HCT116 (cell line): ENCODE measurements around the gene MOB3B. TPM values are rescaled to one million over a fixed set of nuclear protein-coding genes. Genes with fewer than 3 reads are reported as not detected.

Source experiments
- ATAC-seq: fragments of 200-7000 bp; cut with Tn5 transposase; 2 replicates; pipeline ENCODE4 v1.9.1; 2020; ENCODE audit warnings: mild to moderate bottlenecking, moderate library complexity
- BruUV-seq: library from RNA; stranded (reverse); fragments of 400-500 nt; replicated peaks from 2 replicates; lab custom pipeline; 2021; lab: Mats Ljungman, UMichigan
- CTCF ChIA-PET: fragments of 300-600 bp; sonication (Branson Sonifier 250); formaldehyde crosslinking; loops from one replicate; lab custom pipeline; 2021; ENCODE audit warnings: antibody characterized with exemption; lab: Charles Lee
- POLR2A ChIA-PET: fragments of 300-600, 350-600 bp; sonication (Branson Sonifier 250); formaldehyde crosslinking; loops from one replicate; lab custom pipeline; 2021; ENCODE audit warnings: antibody characterized with exemption; lab: Charles Lee
- RAD21 ChIA-PET, 2 experiments: fragments of 300-600 bp; sonication (Branson Sonifier 250); formaldehyde crosslinking; loops; one replicate each; lab custom pipeline; 2023; ENCODE audit warnings: low total read pairs in 2 of 2; ENCODE audit not compliant: uncharacterized antibody in 2 of 2, unreplicated experiment in 2 of 2, low non-redundant PET in 1 of 2; lab: Charles Lee
- DNase-seq: peaks from one replicate; pipeline ENCODE4 v3.0.0-alpha.2; 2010; ENCODE audit warnings: low read depth, low spot score
- H2AFZ ChIP-seq: fragments of 200-600 bp; shearing (Covaris generic), sonication (generic); 2 replicates; pipeline ENCODE4 v1.6.1; 2017; ENCODE audit warnings: low read depth, mixed run types, mixed read lengths, antibody characterized with exemption, low read length; ENCODE audit not compliant: poor library complexity, severe bottlenecking
- H3K27ac ChIP-seq: 2 replicates; pipeline ENCODE4 v1.5.1; 2012; ENCODE audit warnings: low read depth, low read length
- H3K27me3 ChIP-seq: fragments of 200-600 bp; sonication (generic); 2 replicates; pipeline ENCODE4 v1.6.1; 2016; ENCODE audit warnings: mixed run types, low read length, mixed read lengths; ENCODE audit not compliant: insufficient read depth
- H3K36me3 ChIP-seq, 2 experiments: fragments of 200-500 bp in 1 of 2; fragments of 200-600 bp in 1 of 2; sonication (Bioruptor generic) in 1 of 2; sonication (generic) in 1 of 2; 2 replicates each; pipeline versions ENCODE4 v1.5.1 to v1.6.1; 2014 to 2016; ENCODE audit warnings: low read length in 2 of 2, inconsistent platforms in 1 of 2, mixed read lengths in 1 of 2, mixed run types in 1 of 2; ENCODE audit not compliant: insufficient read depth in 2 of 2, control insufficient read depth in 1 of 2
- H3K4me1 ChIP-seq, 2 experiments: fragments of 200-600 bp in 1 of 2; sonication (generic) in 1 of 2; 2 replicates each; pipeline versions ENCODE4 v1.5.1 to v1.6.1; 2012 to 2017; ENCODE audit warnings: low read length in 2 of 2, inconsistent platforms in 1 of 2, mild to moderate bottlenecking in 1 of 2, mixed read lengths in 1 of 2, mixed run types in 1 of 2, moderate library complexity in 1 of 2; ENCODE audit not compliant: insufficient read depth in 2 of 2, control insufficient read depth in 1 of 2
- H3K4me2 ChIP-seq: fragments of 200-600 bp; sonication (generic); 2 replicates; pipeline ENCODE4 v1.6.1; 2017; ENCODE audit warnings: mixed run types, low read length, mixed read lengths
- H3K4me3 ChIP-seq, 2 experiments: fragments of 200-600 bp in 1 of 2; sonication (generic) in 1 of 2; replicated peaks in 1 of 2; 2 replicates each; pipeline ENCODE4 v1.5.1; 2011 to 2016; ENCODE audit warnings: low read length in 2 of 2, control low read depth in 1 of 2, low read depth in 1 of 2, mild to moderate bottlenecking in 1 of 2, mixed read lengths in 1 of 2, mixed run types in 1 of 2
- H3K79me2 ChIP-seq: fragments of 200-600 bp; sonication (generic); 2 replicates; pipeline ENCODE4 v1.6.1; 2017; ENCODE audit warnings: mild to moderate bottlenecking, mixed run types, low read length, moderate library complexity, mixed read lengths; ENCODE audit not compliant: insufficient read depth
- H3K9ac ChIP-seq: fragments of 200-600 bp; sonication (generic); 2 replicates; pipeline ENCODE4 v1.6.1; 2016; ENCODE audit warnings: low read length, mixed read lengths
- H3K9me2 ChIP-seq: fragments of 200-600 bp; sonication (generic), shearing (Covaris generic); 2 replicates; pipeline ENCODE4 v1.6.1; 2017; ENCODE audit warnings: mixed run types, mild to moderate bottlenecking, moderate library complexity; ENCODE audit not compliant: insufficient read depth
- H3K9me3 ChIP-seq, 2 experiments: fragments of 200-500 bp in 1 of 2; fragments of 200-600 bp in 1 of 2; sonication (Bioruptor generic) in 1 of 2; sonication (generic) in 1 of 2; 2 replicates each; pipeline ENCODE4 v1.6.1; 2014 to 2017; ENCODE audit warnings: low read length in 2 of 2, mixed read lengths in 2 of 2, inconsistent platforms in 1 of 2, low read depth in 1 of 2, mild to moderate bottlenecking in 1 of 2, mixed run types in 1 of 2, moderate library complexity in 1 of 2; ENCODE audit not compliant: control insufficient read depth in 1 of 2, insufficient read depth in 1 of 2
- H4K20me1 ChIP-seq: fragments of 200-600 bp; sonication (generic), shearing (Covaris generic); 2 replicates; pipeline ENCODE4 v1.6.1; 2017; ENCODE audit warnings: mixed run types, mild to moderate bottlenecking, moderate library complexity; ENCODE audit not compliant: insufficient read depth
- CEBPB ChIP-seq: IDR thresholded peaks from 2 replicates; pipeline ENCODE4 v1.6.1; 2012; ENCODE audit warnings: low read depth
- EZH2 ChIP-seq: fragments of 200-600 bp; sonication (generic); IDR thresholded peaks from 2 replicates; pipeline ENCODE4 v1.6.1; 2017; ENCODE audit warnings: antibody characterized with exemption, mixed run types
- EZH2phosphoT487 ChIP-seq: fragments of 200-600 bp; IDR thresholded peaks from 2 replicates; pipeline ENCODE4 v1.6.1; 2018; ENCODE audit warnings: antibody characterized with exemption, borderline replicate concordance
- SRF ChIP-seq: IDR thresholded peaks from 2 replicates; pipeline ENCODE4 v1.6.1; 2012; ENCODE audit warnings: low read depth
- YY1 ChIP-seq: IDR thresholded peaks from 2 replicates; pipeline ENCODE4 v1.6.1; 2011; ENCODE audit warnings: low read length, low read depth, moderate library complexity, mild to moderate bottlenecking; ENCODE audit not compliant: insufficient replicate concordance; ENCODE audit errors: extremely low read depth
- ZFX ChIP-seq: fragments of 450-650 bp; IDR thresholded peaks from 2 replicates; pipeline ENCODE4 v1.6.1; 2017
- intact Hi-C: fragments of 100-400 bp; cut with micrococcal nuclease; formaldehyde crosslinking; loops from 2 replicates; pipeline ENCODE4 v1.10.0; 2022
- total RNA-seq: library from RNA; stranded (reverse); gene quantifications from one replicate; pipeline ENCODE4 v1.2.1, GENCODE V29; 2021; ENCODE audit not compliant: unreplicated experiment
- TF ChIP-seq, protein P1 (sequence below), 3 experiments: fragments of 200-600 bp in 1 of 3; sonication (generic) in 1 of 3; IDR thresholded peaks in 2 of 3; conservative IDR thresholded peaks in 1 of 3; 2 replicates each; pipeline ENCODE4 v1.5.1; 2012 to 2017; ENCODE audit warnings: low read depth in 2 of 3, low read length in 2 of 3, antibody characterized with exemption in 1 of 3, borderline replicate concordance in 1 of 3, control low read depth in 1 of 3, mild to moderate bottlenecking in 1 of 3, mixed read lengths in 1 of 3, mixed run types in 1 of 3, moderate library complexity in 1 of 3; ENCODE audit not compliant: insufficient read depth in 1 of 3
- TF ChIP-seq, protein P2 (sequence below): IDR thresholded peaks from 2 replicates; pipeline ENCODE4 v1.6.1; 2012; ENCODE audit warnings: low read depth
- TF ChIP-seq, protein P3 (sequence below): IDR thresholded peaks from 2 replicates; pipeline ENCODE4 v1.6.1; 2012
- TF ChIP-seq, protein P4 (sequence below): IDR thresholded peaks from 2 replicates; pipeline ENCODE4 v1.6.1; 2012

Gene MOB3B
- total RNA-seq, 1 experiment from 2014 or later = 1.2 TPM

DNA sequence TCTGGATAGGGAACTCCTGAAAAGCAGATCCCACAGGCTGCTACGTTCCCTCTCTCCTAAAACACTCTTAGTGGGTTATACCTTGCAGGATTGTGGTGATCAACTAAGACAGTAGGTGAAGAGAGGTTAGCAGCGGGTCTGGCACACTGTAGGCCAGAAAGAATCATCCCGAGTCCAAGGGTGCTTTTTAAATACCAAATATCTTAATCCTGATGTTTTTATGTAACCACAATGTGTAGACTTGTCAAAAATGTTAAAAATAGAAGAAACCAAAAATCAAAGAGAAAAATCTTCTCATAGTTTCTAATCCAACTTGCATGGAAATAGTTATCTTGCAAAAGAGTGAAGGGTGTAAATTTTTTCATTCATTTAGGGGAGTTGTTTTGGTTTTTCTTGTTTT lies 57.8 kb downstream of the MOB3B start:
- Histone ChIP-seq H3K9me2 (no peaks in the 10 kb centered on the region), H3K27me3 (no peaks in the 10 kb centered on the region), H3K4me2 (no peak overlapping the region), H3K79me2 (no peaks in the 10 kb centered on the region), H3K4me3 (no peak overlapping the region), H4K20me1 (no peaks in the 10 kb centered on the region), H3K9me3 (no peaks in the 10 kb centered on the region), H3K9ac (no peak overlapping the region), H3K36me3 (no peaks in the 10 kb centered on the region), H2AFZ (no peak overlapping the region), H3K4me1 (no peaks in the 10 kb centered on the region), H3K27ac (no peak overlapping the region)
- ChIA-PET CTCF (no interaction called here), POLR2A (no interaction called here), RAD21 (no interaction called here)
- ATAC-seq = no peak
- BruUV-seq = no TSS peak
- no peak for DNase-seq
- intact Hi-C loops = no loop called here
- no peak for TF ChIP-seq YY1
- no peak for TF ChIP-seq CEBPB
- TF ChIP-seq, protein P1, sequence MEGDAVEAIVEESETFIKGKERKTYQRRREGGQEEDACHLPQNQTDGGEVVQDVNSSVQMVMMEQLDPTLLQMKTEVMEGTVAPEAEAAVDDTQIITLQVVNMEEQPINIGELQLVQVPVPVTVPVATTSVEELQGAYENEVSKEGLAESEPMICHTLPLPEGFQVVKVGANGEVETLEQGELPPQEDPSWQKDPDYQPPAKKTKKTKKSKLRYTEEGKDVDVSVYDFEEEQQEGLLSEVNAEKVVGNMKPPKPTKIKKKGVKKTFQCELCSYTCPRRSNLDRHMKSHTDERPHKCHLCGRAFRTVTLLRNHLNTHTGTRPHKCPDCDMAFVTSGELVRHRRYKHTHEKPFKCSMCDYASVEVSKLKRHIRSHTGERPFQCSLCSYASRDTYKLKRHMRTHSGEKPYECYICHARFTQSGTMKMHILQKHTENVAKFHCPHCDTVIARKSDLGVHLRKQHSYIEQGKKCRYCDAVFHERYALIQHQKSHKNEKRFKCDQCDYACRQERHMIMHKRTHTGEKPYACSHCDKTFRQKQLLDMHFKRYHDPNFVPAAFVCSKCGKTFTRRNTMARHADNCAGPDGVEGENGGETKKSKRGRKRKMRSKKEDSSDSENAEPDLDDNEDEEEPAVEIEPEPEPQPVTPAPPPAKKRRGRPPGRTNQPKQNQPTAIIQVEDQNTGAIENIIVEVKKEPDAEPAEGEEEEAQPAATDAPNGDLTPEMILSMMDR (IDR thresholded peaks at IDR 0.05 in 2 of 3, conservative IDR thresholded peaks at IDR 0.05 in 1 of 3; ENCODE audit: borderline replicate concordance in 1 of 3, insufficient read depth in 1 of 3, low read depth in 2 of 3, low read length in 2 of 3) = no peak
- no peak for TF ChIP-seq EZH2phosphoT487
- TF ChIP-seq, protein P2, sequence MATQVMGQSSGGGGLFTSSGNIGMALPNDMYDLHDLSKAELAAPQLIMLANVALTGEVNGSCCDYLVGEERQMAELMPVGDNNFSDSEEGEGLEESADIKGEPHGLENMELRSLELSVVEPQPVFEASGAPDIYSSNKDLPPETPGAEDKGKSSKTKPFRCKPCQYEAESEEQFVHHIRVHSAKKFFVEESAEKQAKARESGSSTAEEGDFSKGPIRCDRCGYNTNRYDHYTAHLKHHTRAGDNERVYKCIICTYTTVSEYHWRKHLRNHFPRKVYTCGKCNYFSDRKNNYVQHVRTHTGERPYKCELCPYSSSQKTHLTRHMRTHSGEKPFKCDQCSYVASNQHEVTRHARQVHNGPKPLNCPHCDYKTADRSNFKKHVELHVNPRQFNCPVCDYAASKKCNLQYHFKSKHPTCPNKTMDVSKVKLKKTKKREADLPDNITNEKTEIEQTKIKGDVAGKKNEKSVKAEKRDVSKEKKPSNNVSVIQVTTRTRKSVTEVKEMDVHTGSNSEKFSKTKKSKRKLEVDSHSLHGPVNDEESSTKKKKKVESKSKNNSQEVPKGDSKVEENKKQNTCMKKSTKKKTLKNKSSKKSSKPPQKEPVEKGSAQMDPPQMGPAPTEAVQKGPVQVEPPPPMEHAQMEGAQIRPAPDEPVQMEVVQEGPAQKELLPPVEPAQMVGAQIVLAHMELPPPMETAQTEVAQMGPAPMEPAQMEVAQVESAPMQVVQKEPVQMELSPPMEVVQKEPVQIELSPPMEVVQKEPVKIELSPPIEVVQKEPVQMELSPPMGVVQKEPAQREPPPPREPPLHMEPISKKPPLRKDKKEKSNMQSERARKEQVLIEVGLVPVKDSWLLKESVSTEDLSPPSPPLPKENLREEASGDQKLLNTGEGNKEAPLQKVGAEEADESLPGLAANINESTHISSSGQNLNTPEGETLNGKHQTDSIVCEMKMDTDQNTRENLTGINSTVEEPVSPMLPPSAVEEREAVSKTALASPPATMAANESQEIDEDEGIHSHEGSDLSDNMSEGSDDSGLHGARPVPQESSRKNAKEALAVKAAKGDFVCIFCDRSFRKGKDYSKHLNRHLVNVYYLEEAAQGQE = no peak
- TF ChIP-seq SRF = no peak
- no peak for TF ChIP-seq ZFX
- TF ChIP-seq, protein P3, sequence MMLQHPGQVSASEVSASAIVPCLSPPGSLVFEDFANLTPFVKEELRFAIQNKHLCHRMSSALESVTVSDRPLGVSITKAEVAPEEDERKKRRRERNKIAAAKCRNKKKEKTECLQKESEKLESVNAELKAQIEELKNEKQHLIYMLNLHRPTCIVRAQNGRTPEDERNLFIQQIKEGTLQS = no peak
- TF ChIP-seq, protein P4, sequence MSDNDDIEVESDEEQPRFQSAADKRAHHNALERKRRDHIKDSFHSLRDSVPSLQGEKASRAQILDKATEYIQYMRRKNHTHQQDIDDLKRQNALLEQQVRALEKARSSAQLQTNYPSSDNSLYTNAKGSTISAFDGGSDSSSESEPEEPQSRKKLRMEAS = no peak
- no peak for TF ChIP-seq EZH2
